GM06990 (cell line): ENCODE data around the gene IKZF1.

Experiments used
- DNase-seq: peaks from one replicate; pipeline ENCODE4 v3.0.0-alpha.2; 2011; ENCODE audit not compliant: insufficient read length; ENCODE audit errors: extremely low read depth
- H3K27me3 ChIP-seq: replicated peaks from 2 replicates; pipeline ENCODE4 v1.6.0; 2011; ENCODE audit warnings: low read length; ENCODE audit not compliant: control insufficient read depth, insufficient read depth
- H3K36me3 ChIP-seq: 2 replicates; pipeline ENCODE4 v1.5.1; 2011; ENCODE audit warnings: low read length; ENCODE audit not compliant: control insufficient read depth, insufficient read depth
- H3K4me3 ChIP-seq: replicated peaks from 2 replicates; pipeline ENCODE4 v1.5.1; 2011; ENCODE audit warnings: low read depth, mild to moderate bottlenecking, control low read depth, low read length
- CTCF ChIP-seq: IDR thresholded peaks from 2 replicates; pipeline ENCODE4 v1.5.1; 2011; ENCODE audit warnings: low read length, control low read depth, mild to moderate bottlenecking, inconsistent platforms; ENCODE audit not compliant: insufficient read depth, poor library complexity, severe bottlenecking

The IKZF1 gene

GRCh38 chr7:50411332-50411731 lies 106.8 kb downstream of the IKZF1 start:
- no peak for TF ChIP-seq CTCF
- H3K36me3 ChIP-seq: no peaks in the 10 kb centered on the region
- no peaks in the 10 kb centered on the region for H3K27me3 ChIP-seq
- H3K4me3 ChIP-seq: no peak overlapping the region
- no peak for DNase-seq

- H3K4me3 ChIP-seq: no peak overlapping the region
- H3K36me3 ChIP-seq: no peaks in the 10 kb centered on the region
- TF ChIP-seq CTCF: no peak
- DNase-seq: no peak
- H3K27me3 ChIP-seq: no peaks in the 10 kb centered on the region
Observed at GRCh38 chr7:50412973-50413372, 108.5 kb downstream of the IKZF1 start.

GRCh38 chr7:50413561-50413960 lies 109.0 kb downstream of the IKZF1 start:
- no peaks in the 10 kb centered on the region for H3K36me3 ChIP-seq
- no peak for DNase-seq
- H3K4me3 ChIP-seq: no peak overlapping the region
- TF ChIP-seq CTCF: no peak
- no peaks in the 10 kb centered on the region for H3K27me3 ChIP-seq

- no peak for TF ChIP-seq CTCF
- Histone ChIP-seq H3K36me3 (no peaks in the 10 kb centered on the region), H3K4me3 (no peak overlapping the region), H3K27me3 (no peaks in the 10 kb centered on the region)
- no peak for DNase-seq
Observed at GRCh38 chr7:50415844-50416364, 111.4 kb downstream of the IKZF1 start.

GRCh38 chr7:50416527-50417182 lies 112.1 kb downstream of the IKZF1 start:
- Histone ChIP-seq H3K4me3 (no peak overlapping the region), H3K36me3 (no peaks in the 10 kb centered on the region), H3K27me3 (no peaks in the 10 kb centered on the region)
- peak; percentile 61 for DNase-seq
- TF ChIP-seq CTCF: no peak
